ENCODE results near the gene FHIT.

DNA sequence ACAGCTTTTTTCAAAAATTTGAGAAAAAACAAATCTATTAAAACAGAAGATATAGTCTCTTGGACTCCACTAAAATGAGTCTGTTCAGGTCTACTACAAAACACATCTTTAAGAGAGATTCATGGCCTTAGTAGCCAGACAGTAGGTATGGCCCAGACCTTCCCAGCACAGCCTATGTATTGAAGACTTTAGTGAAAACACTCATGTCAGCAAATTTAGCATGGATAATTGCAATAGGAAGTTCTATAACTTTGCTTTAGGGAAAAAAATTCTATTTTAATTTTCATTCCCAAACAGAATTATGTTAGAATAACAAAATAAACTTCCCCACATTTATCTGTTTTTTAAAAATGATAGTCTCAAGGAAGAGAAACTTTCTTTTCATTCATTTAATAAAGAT is 976.6 kb downstream of the FHIT start:
- no peak for TF ChIP-seq ZBED1 (IDR thresholded peaks at IDR 0.05; ENCODE audit: borderline replicate concordance)
- TF ChIP-seq, protein P1, sequence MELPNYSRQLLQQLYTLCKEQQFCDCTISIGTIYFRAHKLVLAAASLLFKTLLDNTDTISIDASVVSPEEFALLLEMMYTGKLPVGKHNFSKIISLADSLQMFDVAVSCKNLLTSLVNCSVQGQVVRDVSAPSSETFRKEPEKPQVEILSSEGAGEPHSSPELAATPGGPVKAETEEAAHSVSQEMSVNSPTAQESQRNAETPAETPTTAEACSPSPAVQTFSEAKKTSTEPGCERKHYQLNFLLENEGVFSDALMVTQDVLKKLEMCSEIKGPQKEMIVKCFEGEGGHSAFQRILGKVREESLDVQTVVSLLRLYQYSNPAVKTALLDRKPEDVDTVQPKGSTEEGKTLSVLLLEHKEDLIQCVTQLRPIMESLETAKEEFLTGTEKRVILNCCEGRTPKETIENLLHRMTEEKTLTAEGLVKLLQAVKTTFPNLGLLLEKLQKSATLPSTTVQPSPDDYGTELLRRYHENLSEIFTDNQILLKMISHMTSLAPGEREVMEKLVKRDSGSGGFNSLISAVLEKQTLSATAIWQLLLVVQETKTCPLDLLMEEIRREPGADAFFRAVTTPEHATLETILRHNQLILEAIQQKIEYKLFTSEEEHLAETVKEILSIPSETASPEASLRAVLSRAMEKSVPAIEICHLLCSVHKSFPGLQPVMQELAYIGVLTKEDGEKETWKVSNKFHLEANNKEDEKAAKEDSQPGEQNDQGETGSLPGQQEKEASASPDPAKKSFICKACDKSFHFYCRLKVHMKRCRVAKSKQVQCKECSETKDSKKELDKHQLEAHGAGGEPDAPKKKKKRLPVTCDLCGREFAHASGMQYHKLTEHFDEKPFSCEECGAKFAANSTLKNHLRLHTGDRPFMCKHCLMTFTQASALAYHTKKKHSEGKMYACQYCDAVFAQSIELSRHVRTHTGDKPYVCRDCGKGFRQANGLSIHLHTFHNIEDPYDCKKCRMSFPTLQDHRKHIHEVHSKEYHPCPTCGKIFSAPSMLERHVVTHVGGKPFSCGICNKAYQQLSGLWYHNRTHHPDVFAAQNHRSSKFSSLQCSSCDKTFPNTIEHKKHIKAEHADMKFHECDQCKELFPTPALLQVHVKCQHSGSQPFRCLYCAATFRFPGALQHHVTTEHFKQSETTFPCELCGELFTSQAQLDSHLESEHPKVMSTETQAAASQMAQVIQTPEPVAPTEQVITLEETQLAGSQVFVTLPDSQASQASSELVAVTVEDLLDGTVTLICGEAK (IDR thresholded peaks at IDR 0.05; ENCODE audit: borderline replicate concordance) = no peak
- no peak for TF ChIP-seq EGR1 (IDR thresholded peaks at IDR 0.05; ENCODE audit: borderline replicate concordance in 1 of 2, low read depth in 2 of 2, low read length in 2 of 2)
- no peak for TF ChIP-seq NR2C1 (IDR thresholded peaks at IDR 0.05)
- no peak for TF ChIP-seq FOS (IDR thresholded peaks at IDR 0.05; ENCODE audit: borderline replicate concordance, extremely low read depth, insufficient read length)
- no peak for TF ChIP-seq TARDBP (IDR thresholded peaks at IDR 0.05; ENCODE audit: borderline replicate concordance)
- TF ChIP-seq ZNF274 (IDR thresholded peaks at IDR 0.05; ENCODE audit: insufficient read depth, insufficient read length) = no peak
- TF ChIP-seq NFYB (IDR thresholded peaks at IDR 0.05; ENCODE audit: insufficient read depth, low read depth, low read length) = no peak
- no peak for TF ChIP-seq HDGF (IDR thresholded peaks at IDR 0.05)
- TF ChIP-seq, protein P2, sequence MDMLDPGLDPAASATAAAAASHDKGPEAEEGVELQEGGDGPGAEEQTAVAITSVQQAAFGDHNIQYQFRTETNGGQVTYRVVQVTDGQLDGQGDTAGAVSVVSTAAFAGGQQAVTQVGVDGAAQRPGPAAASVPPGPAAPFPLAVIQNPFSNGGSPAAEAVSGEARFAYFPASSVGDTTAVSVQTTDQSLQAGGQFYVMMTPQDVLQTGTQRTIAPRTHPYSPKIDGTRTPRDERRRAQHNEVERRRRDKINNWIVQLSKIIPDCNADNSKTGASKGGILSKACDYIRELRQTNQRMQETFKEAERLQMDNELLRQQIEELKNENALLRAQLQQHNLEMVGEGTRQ (IDR thresholded peaks at IDR 0.05; ENCODE audit: borderline replicate concordance, low read depth, low read length) = no peak
- no peak for TF ChIP-seq SIN3A (IDR thresholded peaks at IDR 0.05; ENCODE audit: low read depth, low read length)
- TF ChIP-seq MYC (IDR thresholded peaks at IDR 0.05; ENCODE audit: insufficient read depth, insufficient read length, insufficient replicate concordance, low read length, severe bottlenecking) = no peak
- TF ChIP-seq, protein P3, sequence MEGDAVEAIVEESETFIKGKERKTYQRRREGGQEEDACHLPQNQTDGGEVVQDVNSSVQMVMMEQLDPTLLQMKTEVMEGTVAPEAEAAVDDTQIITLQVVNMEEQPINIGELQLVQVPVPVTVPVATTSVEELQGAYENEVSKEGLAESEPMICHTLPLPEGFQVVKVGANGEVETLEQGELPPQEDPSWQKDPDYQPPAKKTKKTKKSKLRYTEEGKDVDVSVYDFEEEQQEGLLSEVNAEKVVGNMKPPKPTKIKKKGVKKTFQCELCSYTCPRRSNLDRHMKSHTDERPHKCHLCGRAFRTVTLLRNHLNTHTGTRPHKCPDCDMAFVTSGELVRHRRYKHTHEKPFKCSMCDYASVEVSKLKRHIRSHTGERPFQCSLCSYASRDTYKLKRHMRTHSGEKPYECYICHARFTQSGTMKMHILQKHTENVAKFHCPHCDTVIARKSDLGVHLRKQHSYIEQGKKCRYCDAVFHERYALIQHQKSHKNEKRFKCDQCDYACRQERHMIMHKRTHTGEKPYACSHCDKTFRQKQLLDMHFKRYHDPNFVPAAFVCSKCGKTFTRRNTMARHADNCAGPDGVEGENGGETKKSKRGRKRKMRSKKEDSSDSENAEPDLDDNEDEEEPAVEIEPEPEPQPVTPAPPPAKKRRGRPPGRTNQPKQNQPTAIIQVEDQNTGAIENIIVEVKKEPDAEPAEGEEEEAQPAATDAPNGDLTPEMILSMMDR (IDR thresholded peaks at IDR 0.05 in 2 of 3, conservative IDR thresholded peaks at IDR 0.05 in 1 of 3; ENCODE audit: control insufficient read depth in 2 of 3, extremely low read depth in 1 of 3, insufficient read depth in 1 of 3, low read depth in 3 of 3, low read length in 3 of 3) = no peak
